ENCODE data around the gene GRIN2A. TPM values are rescaled to one million over a fixed set of nuclear protein-coding genes. Genes with fewer than 3 reads are reported as not detected.

The GRIN2A gene
- total RNA-seq, 1 donor from 2014 or later = not detected

GRCh38 chr16:10087151-10087550, 95.1 kb downstream of the GRIN2A start:
- no peak for DNase-seq (ENCODE audit: low read depth, low spot score)

GRCh38 chr16:10086620-10087019, 95.6 kb downstream of the GRIN2A start:
- no peak for DNase-seq (ENCODE audit: low read depth, low spot score)

GRCh38 chr16:10085078-10085798, 97.0 kb downstream of the GRIN2A start:
- DNase-seq (ENCODE audit: low read depth, low spot score) = no peak

GRCh38 chr16:10083301-10083700, 98.9 kb downstream of the GRIN2A start:
- no peak for DNase-seq (ENCODE audit: low read depth, low spot score)

- DNase-seq (ENCODE audit: low read depth, low spot score) = no peak
Measured at GRCh38 chr16:10081201-10081940, 100.9 kb downstream of the GRIN2A start.

- peak; percentile 54 for DNase-seq (ENCODE audit: low read depth, low spot score)
Measured at GRCh38 chr16:10080051-10080772, 102.0 kb downstream of the GRIN2A start.

GRCh38 chr16:10078541-10078949, 103.7 kb downstream of the GRIN2A start:
- DNase-seq (ENCODE audit: low read depth, low spot score) = no peak

- no peak for DNase-seq (ENCODE audit: low read depth, low spot score)
Measured at GRCh38 chr16:10077861-10078260, 104.4 kb downstream of the GRIN2A start.

GRCh38 chr16:10076037-10076436, 106.2 kb downstream of the GRIN2A start:
- no peak for DNase-seq (ENCODE audit: low read depth, low spot score)

GRCh38 chr16:10070591-10070990, 111.6 kb downstream of the GRIN2A start:
- DNase-seq (ENCODE audit: low read depth, low spot score) = no peak

- no peak for DNase-seq (ENCODE audit: low read depth, low spot score)
Measured at GRCh38 chr16:10069374-10069773, 112.9 kb downstream of the GRIN2A start.

- no peak for DNase-seq (ENCODE audit: low read depth, low spot score)
Measured at GRCh38 chr16:10067835-10068234, 114.4 kb downstream of the GRIN2A start.

- DNase-seq (ENCODE audit: low read depth, low spot score) = no peak
Measured at GRCh38 chr16:10067406-10067805, 114.8 kb downstream of the GRIN2A start.

- DNase-seq (ENCODE audit: low read depth, low spot score) = no peak
Measured at GRCh38 chr16:10065019-10065418, 117.2 kb downstream of the GRIN2A start.

- no peak for DNase-seq (ENCODE audit: low read depth, low spot score)
Measured at GRCh38 chr16:10048850-10049249, 133.4 kb downstream of the GRIN2A start.

GRCh38 chr16:10045947-10046346, 136.3 kb downstream of the GRIN2A start:
- no peak for DNase-seq (ENCODE audit: low read depth, low spot score)

GRCh38 chr16:10045291-10045775, 136.9 kb downstream of the GRIN2A start:
- no peak for DNase-seq (ENCODE audit: low read depth, low spot score)

- DNase-seq (ENCODE audit: low read depth, low spot score) = no peak
Measured at GRCh38 chr16:10040136-10041080, 141.8 kb downstream of the GRIN2A start.

- DNase-seq (ENCODE audit: low read depth, low spot score) = no peak
Measured at GRCh38 chr16:10039220-10040096, 142.8 kb downstream of the GRIN2A start.

- DNase-seq (ENCODE audit: low read depth, low spot score) = no peak
Measured at GRCh38 chr16:10037751-10038150, 144.5 kb downstream of the GRIN2A start.

Data from pulmonary artery endothelial cell (primary cell).